ENCODE results near the gene CREB5.

The CREB5 gene

DNA sequence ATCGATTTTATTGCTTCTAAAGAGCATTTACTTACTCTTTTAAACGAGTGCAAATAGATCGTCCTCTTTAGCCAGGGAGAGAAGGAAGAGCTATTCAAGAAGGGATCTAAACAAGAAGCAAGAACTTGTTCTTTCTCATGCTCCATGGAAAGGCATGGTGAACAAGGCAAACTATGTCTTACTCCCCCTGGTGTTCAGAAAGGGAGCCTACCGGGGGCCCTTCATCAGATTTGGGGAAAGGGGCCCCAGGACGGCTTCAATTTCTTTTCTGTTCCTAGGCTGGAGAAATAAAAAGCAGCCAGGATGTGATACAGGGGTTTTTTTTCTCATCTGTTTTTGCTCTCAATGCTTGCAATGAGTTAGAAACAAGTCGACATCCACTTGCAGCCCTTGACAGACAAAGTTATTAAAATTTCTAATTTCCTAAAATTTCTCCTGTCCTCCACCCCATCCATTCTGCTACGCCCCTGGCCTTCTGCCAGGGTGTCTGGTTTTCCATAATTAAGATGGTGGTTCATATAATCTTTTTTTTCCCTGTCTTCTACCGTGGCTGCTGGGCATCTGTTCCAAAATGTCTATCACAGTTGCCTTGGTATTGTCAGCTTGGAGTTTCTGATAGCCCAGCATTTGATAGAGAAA is 214.4 kb downstream of the CREB5 start:
- no peak for ATAC-seq (replicated peaks; ENCODE audit: extremely low read depth, poor library complexity, severe bottlenecking)
- H3K4me3 Mint-ChIP-seq, result no peak overlapping the region
- no peak overlapping the region for H3K27ac Mint-ChIP-seq (ENCODE audit: low read depth)
- H3K9me3 Mint-ChIP-seq, result no peaks in the 10 kb centered on the region
- DNase-seq (ENCODE audit: low spot score in 2 of 2), result no peak
- peaks cover 51% of the 10 kb centered on the region for H3K27me3 Mint-ChIP-seq
- H3K4me1 Mint-ChIP-seq, result no peaks in the 10 kb centered on the region
- H3K36me3 Mint-ChIP-seq (ENCODE audit: insufficient read depth), result no peaks in the 10 kb centered on the region

DNA sequence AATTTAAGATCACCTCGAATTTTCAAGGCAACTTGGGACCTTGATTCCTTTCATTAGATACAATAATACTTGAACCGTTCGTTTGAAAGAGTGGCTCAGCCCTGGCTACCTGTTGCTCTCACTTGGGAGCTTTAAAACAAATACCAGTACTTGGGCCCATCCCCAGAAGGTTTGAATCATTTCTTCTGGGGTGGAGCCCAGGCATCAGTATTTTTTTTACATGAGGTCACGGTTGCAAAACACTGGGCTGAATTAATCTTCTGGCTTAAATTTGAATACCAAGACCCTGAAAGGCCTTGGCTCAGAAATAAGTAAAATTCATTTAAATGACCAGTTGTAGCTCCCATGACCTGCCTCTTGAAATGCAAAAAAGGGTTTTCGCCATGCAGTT is 214.9 kb downstream of the CREB5 start:
- peaks cover 55% of the 10 kb centered on the region for H3K27me3 Mint-ChIP-seq
- ATAC-seq (replicated peaks; ENCODE audit: extremely low read depth, poor library complexity, severe bottlenecking), result no peak
- H3K9me3 Mint-ChIP-seq, result no peaks in the 10 kb centered on the region
- no peak overlapping the region for H3K27ac Mint-ChIP-seq (ENCODE audit: low read depth)
- no peak for DNase-seq (ENCODE audit: low spot score in 2 of 2)
- no peaks in the 10 kb centered on the region for H3K36me3 Mint-ChIP-seq (ENCODE audit: insufficient read depth)
- no peak overlapping the region for H3K4me3 Mint-ChIP-seq
- H3K4me1 Mint-ChIP-seq, result no peaks in the 10 kb centered on the region

DNA sequence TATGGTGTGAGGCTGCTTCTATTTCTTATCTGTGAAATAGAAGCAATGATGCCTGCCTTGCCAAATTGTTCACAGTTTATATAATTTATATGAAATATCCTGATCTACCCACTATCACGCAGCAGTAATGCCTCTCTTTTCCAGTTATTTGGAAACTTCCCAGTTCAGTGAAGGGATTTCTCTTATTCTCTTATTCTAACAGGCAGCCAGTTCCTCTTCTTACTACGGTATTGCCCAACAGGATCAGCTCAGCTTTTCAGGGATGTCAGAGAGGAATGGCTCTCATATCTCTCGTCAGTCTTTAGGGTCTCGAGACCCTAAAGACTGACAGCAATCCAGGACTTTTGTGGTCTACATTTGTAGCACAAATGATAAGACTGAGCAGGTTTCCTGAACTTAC is 215.6 kb downstream of the CREB5 start:
- H3K36me3 Mint-ChIP-seq (ENCODE audit: insufficient read depth), result no peaks in the 10 kb centered on the region
- H3K4me3 Mint-ChIP-seq, result no peak overlapping the region
- H3K4me1 Mint-ChIP-seq, result no peaks in the 10 kb centered on the region
- no peaks in the 10 kb centered on the region for H3K9me3 Mint-ChIP-seq
- H3K27me3 Mint-ChIP-seq, result peaks cover 61% of the 10 kb centered on the region
- DNase-seq (ENCODE audit: low spot score in 2 of 2) (no peak), ATAC-seq (replicated peaks; ENCODE audit: extremely low read depth, poor library complexity, severe bottlenecking) (no peak)
- no peak overlapping the region for H3K27ac Mint-ChIP-seq (ENCODE audit: low read depth)

DNA sequence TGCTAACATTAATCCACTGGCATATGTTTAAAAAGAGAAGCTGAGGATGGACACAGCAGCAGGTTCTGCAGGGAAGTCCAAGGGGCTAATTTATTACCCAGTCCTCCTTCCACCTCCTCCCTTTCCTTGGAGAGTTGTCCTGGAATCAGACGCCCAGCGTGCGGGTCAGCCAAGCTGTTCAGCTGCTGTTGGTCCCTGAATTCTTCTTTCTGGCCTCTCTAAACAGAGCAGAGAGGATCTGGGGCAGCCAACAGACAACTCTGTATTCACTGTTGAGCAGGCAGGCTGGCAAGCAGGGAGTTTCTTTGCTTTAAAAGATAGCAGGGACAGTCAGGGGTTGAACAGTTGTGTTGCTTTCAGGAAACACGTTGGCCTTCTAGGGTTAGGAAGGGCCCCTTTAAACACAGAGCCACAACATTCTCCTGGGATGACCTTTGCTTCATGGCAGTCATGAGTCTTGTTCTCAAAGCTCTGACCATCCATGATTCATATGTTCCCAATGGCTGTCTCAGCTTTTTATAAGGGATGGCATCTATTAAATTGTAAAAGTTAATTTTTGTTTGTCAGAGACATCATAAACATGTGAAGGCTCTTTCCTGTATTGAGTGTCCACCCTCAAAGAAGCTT is 217.0 kb downstream of the CREB5 start:
- Mint-ChIP-seq H3K27ac (ENCODE audit: low read depth) (no peak overlapping the region), H3K36me3 (ENCODE audit: insufficient read depth) (no peaks in the 10 kb centered on the region), H3K4me1 (no peaks in the 10 kb centered on the region), H3K27me3 (peaks cover 64% of the 10 kb centered on the region), H3K9me3 (no peaks in the 10 kb centered on the region), H3K4me3 (no peak overlapping the region)
- no peak for ATAC-seq (replicated peaks; ENCODE audit: extremely low read depth, poor library complexity, severe bottlenecking)
- no peak for DNase-seq (ENCODE audit: low spot score in 2 of 2)

DNA sequence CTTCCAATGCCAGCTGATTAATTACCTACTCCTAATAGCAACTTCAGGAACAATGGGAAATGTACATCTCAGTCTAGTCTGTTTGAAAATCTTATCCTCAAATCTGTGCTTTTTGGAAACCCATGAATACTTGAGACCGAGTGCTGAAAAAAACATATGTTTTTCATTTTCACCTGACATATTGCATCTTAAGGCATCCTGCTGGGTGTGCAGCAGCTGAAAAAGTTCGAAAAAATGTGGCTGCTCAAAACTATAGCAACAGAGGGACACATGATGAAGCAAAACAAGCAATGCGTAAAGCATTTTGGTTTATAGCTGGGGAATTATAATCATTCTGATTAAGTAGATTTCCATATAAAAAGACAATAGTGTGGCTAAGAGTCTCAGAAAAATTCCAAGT is 218.0 kb downstream of the CREB5 start:
- no peaks in the 10 kb centered on the region for H3K9me3 Mint-ChIP-seq
- H3K4me1 Mint-ChIP-seq, result no peaks in the 10 kb centered on the region
- no peaks in the 10 kb centered on the region for H3K36me3 Mint-ChIP-seq (ENCODE audit: insufficient read depth)
- DNase-seq (ENCODE audit: low spot score in 2 of 2), result no peak
- no peak for ATAC-seq (replicated peaks; ENCODE audit: extremely low read depth, poor library complexity, severe bottlenecking)
- H3K27me3 Mint-ChIP-seq, result peaks cover 59% of the 10 kb centered on the region
- H3K4me3 Mint-ChIP-seq, result no peak overlapping the region
- H3K27ac Mint-ChIP-seq (ENCODE audit: low read depth), result no peak overlapping the region

DNA sequence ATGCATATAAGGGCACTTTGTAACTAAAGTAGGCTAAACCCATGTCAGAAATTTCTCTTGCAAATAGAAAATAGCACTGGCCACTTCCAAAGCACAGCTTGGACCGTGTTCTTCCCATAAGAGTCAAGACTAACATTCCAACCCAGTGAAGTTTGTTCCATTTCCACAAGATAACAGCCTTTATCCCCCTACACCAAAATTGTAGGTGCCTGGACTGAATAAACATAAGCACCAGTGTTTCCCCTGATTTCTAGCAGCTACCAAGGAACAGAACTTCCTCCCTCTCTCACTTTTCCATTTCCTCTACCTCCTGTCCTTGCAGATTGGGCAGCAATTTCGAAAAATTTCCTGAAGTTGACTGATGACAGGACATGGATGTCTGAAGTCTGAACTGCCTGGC is 219.7 kb downstream of the CREB5 start:
- no peak for ATAC-seq (replicated peaks; ENCODE audit: extremely low read depth, poor library complexity, severe bottlenecking)
- DNase-seq (ENCODE audit: low spot score in 2 of 2), result no peak
- Mint-ChIP-seq H3K27me3 (peaks cover 65% of the 10 kb centered on the region), H3K9me3 (no peaks in the 10 kb centered on the region), H3K27ac (ENCODE audit: low read depth) (no peak overlapping the region), H3K36me3 (ENCODE audit: insufficient read depth) (no peaks in the 10 kb centered on the region), H3K4me1 (no peaks in the 10 kb centered on the region), H3K4me3 (no peak overlapping the region)

DNA sequence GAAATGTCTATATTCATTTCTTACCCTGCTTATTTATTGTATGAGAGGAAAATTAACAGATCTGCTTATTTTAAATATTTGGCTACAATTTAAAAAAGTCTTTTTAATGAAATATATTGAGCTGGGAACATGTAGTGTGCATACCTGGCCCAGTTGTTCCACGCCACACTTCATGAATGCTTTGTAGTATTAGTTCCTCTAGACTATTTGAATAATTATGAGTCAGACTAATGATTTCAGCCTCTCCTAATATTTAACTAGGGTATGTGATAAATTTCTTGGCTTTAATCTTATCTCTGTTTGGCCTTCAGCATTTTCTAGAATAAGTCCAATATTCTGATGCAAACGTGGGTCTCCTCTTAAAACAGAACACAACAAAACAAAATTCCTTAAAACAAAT is 226.6 kb downstream of the CREB5 start:
- Mint-ChIP-seq H3K4me3 (no peak overlapping the region), H3K9me3 (no peaks in the 10 kb centered on the region), H3K4me1 (no peaks in the 10 kb centered on the region), H3K36me3 (ENCODE audit: insufficient read depth) (no peaks in the 10 kb centered on the region), H3K27me3 (peaks cover 33% of the 10 kb centered on the region), H3K27ac (ENCODE audit: low read depth) (no peak overlapping the region)
- DNase-seq (ENCODE audit: low spot score in 2 of 2), result no peak
- ATAC-seq (replicated peaks; ENCODE audit: extremely low read depth, poor library complexity, severe bottlenecking), result no peak

DNA sequence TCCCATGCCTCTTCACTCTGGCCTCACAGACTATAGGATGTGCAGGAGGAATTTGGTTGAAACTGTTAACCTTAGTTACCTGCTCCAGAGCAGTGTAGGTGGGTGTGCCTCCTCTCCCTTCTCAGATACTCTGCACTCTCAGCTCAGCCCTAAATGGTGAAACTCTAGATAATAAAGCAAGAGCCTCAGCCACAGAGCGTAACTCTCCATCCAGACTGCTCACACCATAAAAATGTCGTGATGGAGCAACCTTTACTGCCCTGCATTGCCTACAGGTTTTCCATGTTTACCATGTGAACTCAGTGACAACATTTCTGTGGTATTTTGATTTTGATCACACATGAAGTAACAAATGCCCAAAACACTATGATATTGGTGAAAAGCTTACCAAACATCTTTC is 227.7 kb downstream of the CREB5 start:
- ATAC-seq (replicated peaks; ENCODE audit: extremely low read depth, poor library complexity, severe bottlenecking) (no peak), DNase-seq (ENCODE audit: low spot score in 2 of 2) (no peak)
- Mint-ChIP-seq H3K27ac (ENCODE audit: low read depth) (no peak overlapping the region), H3K36me3 (ENCODE audit: insufficient read depth) (no peaks in the 10 kb centered on the region), H3K27me3 (peaks cover 44% of the 10 kb centered on the region), H3K4me3 (no peak overlapping the region), H3K9me3 (no peaks in the 10 kb centered on the region), H3K4me1 (no peaks in the 10 kb centered on the region)

DNA sequence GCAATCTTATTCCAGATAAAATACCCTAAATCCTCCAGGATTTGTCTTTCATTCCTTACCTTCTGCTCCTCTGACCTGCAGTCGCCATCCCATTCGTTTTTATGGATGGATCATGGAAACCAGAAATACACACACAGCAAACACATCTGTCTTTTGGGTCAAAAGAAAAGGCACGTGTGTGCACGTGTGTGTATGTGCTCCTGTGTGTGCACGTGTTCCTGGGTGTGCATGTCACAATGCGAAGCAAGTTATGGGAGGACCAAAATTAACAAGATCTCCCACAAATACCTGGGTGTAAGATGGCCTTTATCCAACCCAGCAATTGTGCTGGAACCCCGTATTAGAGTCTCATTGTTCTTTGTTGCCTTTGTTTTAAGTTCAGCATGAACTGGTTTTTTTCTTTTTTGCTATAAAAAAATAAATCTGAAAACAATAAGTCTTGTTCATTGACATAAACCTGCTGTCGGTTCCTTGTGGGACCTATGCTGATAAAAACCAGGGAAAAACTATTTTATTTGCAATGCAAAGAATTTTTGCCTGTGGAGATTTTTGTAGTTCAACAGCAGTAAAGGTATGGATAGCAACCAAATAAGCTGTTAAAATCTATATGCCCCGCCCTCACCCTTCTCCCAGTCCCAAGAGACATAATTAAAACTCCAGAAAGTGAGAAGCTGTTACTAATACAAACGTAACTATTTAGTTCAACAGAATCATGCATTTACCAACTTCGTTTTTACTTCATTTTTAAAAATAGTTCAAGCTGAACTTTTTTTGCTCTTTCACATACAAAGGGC is 229.6 kb downstream of the CREB5 start:
- Mint-ChIP-seq H3K36me3 (ENCODE audit: insufficient read depth) (no peaks in the 10 kb centered on the region), H3K27me3 (peaks cover 47% of the 10 kb centered on the region), H3K27ac (ENCODE audit: low read depth) (no peak overlapping the region), H3K9me3 (no peaks in the 10 kb centered on the region), H3K4me1 (no peaks in the 10 kb centered on the region), H3K4me3 (no peak overlapping the region)
- no peak for DNase-seq (ENCODE audit: low spot score in 2 of 2)
- ATAC-seq (replicated peaks; ENCODE audit: extremely low read depth, poor library complexity, severe bottlenecking), result no peak

DNA sequence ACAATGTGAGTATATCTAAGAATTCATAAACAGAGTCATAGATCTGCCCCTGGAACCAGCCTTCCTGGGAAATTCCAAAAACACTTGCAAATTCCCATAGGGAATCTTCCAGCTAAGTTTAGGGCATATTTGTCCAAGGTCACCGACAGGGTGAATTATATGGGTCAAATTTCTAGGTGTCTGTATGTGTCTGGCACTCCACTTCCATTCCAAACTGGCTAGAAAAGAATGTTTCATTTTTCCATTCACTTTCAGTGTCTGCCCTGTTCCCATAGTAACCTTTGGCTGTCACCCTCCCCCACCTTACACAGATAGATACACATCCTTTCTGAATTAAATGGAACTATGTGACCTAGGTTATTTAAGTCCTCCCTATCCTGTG is 230.9 kb downstream of the CREB5 start:
- H3K27me3 Mint-ChIP-seq, result peaks cover 55% of the 10 kb centered on the region
- no peak for DNase-seq (ENCODE audit: low spot score in 2 of 2)
- no peak for ATAC-seq (replicated peaks; ENCODE audit: extremely low read depth, poor library complexity, severe bottlenecking)
- H3K4me1 Mint-ChIP-seq, result no peaks in the 10 kb centered on the region
- H3K27ac Mint-ChIP-seq (ENCODE audit: low read depth), result no peak overlapping the region
- no peaks in the 10 kb centered on the region for H3K36me3 Mint-ChIP-seq (ENCODE audit: insufficient read depth)
- no peak overlapping the region for H3K4me3 Mint-ChIP-seq
- no peaks in the 10 kb centered on the region for H3K9me3 Mint-ChIP-seq

DNA sequence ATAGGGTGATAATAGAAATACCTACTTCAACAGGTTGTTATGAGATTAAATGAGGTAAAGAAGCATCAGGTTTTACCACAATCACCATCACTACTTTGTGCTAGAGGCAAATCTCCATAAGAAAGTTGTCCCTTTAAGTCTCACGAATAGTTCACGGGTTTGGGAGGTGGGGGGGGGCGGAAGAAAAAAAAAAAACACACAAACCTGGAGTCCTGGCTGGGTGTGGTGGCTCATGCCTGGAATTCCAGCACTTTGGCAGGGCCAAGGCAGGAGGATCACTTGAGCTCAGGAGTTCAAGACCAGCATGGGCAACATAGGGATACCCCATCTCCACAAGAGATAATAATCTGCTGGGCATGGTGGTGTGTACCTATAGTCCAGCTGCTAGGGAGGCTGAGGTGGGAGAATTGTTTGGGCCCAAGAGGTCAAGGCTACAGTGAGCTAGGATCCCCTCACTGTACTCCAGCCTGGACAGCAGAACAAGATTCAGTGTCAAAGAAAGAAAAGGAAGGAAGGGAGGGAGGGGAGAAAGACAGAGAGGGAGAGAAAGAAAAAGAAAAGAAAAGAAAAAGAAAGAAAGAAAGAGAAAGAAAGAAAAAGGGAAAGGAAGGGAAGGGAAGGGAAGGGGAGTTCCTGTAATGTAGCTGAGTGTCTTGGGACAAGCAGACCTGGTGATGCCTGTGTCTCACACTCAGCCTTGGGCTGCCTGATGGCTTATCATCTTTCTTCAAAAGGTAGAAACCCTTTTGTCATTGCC is 231.4 kb downstream of the CREB5 start:
- Mint-ChIP-seq H3K27me3 (peaks cover 58% of the 10 kb centered on the region), H3K36me3 (ENCODE audit: insufficient read depth) (no peaks in the 10 kb centered on the region), H3K9me3 (no peaks in the 10 kb centered on the region), H3K4me1 (no peaks in the 10 kb centered on the region), H3K27ac (ENCODE audit: low read depth) (no peak overlapping the region), H3K4me3 (no peak overlapping the region)
- ATAC-seq (replicated peaks; ENCODE audit: extremely low read depth, poor library complexity, severe bottlenecking), result no peak
- no peak for DNase-seq (ENCODE audit: low spot score in 2 of 2)

DNA sequence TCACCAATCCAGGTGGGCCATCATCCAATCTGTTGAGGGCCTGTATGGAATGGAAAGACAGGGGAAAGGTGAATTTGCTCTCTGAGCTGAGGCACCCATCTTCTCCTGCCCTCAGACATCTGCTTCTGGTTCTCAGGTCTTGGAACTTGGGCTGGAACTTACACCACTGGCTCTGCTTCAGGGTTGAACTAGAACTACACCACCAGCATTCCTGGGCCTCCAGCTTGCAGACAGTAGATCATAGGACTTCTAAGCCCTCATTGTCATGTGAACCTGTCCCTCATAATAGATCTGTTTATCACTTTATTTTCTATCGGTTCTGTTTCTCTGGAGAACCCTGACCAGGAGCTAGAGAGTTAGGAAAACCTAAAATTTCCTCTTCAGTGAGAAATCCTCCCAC is 233.5 kb downstream of the CREB5 start:
- Mint-ChIP-seq H3K9me3 (no peaks in the 10 kb centered on the region), H3K27ac (ENCODE audit: low read depth) (no peak overlapping the region), H3K4me3 (no peak overlapping the region), H3K36me3 (ENCODE audit: insufficient read depth) (no peaks in the 10 kb centered on the region), H3K27me3 (peaks cover 58% of the 10 kb centered on the region), H3K4me1 (no peaks in the 10 kb centered on the region)
- ATAC-seq (replicated peaks; ENCODE audit: extremely low read depth, poor library complexity, severe bottlenecking) (no peak), DNase-seq (ENCODE audit: low spot score in 2 of 2) (no peak)

All from central memory CD8-positive, alpha-beta T cell (primary cell).